ENCODE results near the gene XIAP.

The XIAP gene

DNA sequence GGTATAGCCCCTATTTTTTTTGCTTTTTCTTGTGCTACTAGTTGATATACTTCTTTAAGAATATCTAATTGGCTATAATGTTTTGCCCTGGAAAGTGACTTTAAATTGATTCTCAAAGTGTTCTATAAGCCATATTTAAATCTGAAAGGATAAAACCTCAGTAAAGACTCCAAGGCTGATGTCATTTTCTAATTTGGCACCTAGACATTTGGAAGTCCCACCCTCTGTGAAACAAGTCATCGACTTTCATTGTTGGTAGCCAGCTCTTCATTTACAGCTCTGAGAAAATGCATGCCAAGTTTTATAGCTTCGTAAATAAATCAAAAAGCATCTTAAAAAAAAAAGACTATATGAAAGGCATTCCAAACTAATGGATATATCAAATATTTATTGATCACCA, 83.6 kb downstream of the XIAP start:
- in situ Hi-C loops (cut with MboI; ENCODE audit: low sequenced_read_pairs, unreplicated experiment), result loop anchor here (10.0 kb wide), 1 partner anchor 59 kb away; no protein-coding TSS in a partner anchor
- DNase-seq (ENCODE audit: low spot score), result no peak
- TF ChIP-seq, protein P1, sequence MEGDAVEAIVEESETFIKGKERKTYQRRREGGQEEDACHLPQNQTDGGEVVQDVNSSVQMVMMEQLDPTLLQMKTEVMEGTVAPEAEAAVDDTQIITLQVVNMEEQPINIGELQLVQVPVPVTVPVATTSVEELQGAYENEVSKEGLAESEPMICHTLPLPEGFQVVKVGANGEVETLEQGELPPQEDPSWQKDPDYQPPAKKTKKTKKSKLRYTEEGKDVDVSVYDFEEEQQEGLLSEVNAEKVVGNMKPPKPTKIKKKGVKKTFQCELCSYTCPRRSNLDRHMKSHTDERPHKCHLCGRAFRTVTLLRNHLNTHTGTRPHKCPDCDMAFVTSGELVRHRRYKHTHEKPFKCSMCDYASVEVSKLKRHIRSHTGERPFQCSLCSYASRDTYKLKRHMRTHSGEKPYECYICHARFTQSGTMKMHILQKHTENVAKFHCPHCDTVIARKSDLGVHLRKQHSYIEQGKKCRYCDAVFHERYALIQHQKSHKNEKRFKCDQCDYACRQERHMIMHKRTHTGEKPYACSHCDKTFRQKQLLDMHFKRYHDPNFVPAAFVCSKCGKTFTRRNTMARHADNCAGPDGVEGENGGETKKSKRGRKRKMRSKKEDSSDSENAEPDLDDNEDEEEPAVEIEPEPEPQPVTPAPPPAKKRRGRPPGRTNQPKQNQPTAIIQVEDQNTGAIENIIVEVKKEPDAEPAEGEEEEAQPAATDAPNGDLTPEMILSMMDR (IDR thresholded peaks at IDR 0.05; ENCODE audit: borderline replicate concordance, control extremely low read depth, extremely low read depth, insufficient read depth, missing control alignments), result no peak

DNA sequence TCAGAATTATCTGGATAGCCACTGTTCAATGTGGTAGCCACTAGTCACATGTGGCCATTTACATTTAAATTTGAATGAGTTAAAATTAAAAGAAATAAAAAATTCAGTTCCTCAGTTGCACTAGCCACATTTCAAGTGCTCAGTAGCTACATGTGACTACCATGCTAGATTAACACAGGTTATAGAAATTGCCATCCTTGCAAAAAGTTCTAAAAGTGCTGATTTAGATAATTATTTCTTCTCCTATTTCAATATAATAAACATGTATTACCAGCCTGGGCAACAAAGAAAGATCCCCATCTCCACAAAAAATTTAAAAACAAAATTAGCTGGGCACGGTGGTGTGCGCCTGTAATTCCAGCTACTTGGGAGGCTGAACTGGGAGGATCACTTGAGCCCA, 90.0 kb downstream of the XIAP start:
- no peak for DNase-seq (ENCODE audit: low spot score)
- in situ Hi-C loops (cut with MboI; ENCODE audit: low sequenced_read_pairs, unreplicated experiment), result loop anchor here (10.0 kb wide), 1 partner anchor 65 kb away; no protein-coding TSS in a partner anchor
- TF ChIP-seq, protein P1 (IDR thresholded peaks at IDR 0.05; ENCODE audit: borderline replicate concordance, control extremely low read depth, extremely low read depth, insufficient read depth, missing control alignments), result no peak

DNA sequence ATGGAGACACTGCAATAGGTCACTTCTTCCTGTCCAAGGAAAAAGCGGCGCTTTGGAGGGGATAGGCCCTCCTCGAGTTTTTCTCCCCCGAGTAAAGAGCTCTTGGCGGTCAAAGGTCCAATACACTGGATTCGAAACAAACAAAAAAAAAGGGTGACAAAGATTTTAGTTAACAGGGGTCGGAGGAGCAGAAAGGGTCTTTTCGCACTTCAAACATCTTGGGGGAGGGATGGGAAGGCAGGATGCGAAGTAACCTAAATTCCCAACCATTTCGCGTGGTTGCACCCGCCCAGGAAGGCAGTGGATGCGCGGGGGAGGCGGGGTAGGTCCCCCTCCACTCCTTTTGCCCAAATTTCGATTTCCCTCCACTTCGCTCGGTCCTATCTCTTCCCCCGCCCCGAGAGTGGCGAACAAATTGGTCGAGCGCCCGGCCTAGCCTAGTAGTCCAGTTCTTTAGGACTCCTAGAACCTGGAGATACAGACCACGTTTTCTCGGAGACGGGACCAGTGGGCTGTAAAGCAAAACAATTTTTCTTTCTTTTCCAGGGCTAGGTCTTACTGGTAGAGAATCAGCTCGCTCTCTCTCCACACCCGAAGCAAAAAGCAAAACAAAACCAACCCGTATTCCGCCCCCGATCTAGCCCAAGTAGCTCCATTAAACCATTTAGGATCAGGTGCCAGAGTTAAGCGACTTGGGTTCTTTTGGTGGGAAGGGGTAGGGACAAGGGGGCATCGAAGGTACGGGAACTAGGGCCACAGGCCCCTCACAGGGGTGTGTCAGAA, 99.6 kb downstream of the XIAP start:
- no peak for DNase-seq (ENCODE audit: low spot score)
- in situ Hi-C loops (cut with MboI; ENCODE audit: low sequenced_read_pairs, unreplicated experiment), result no loop called here
- TF ChIP-seq, protein P1 (IDR thresholded peaks at IDR 0.05; ENCODE audit: borderline replicate concordance, control extremely low read depth, extremely low read depth, insufficient read depth, missing control alignments), result no peak

DNA sequence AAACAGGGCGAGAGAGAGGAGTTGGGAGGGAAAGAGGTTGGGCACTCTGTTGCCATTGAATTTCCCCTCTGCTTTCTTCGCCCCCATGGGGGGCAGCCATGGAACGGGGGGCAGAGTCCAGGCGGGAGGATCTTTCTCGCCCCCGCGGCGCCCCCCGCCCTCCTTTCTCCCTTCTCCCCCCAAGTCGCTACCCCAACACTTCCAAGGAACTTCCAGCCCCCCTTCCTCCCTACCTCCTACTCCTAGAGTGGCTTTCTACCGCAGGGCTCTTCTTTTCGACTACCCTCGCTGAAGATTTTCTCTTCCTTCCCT, 101.1 kb downstream of the XIAP start:
- in situ Hi-C loops (cut with MboI; ENCODE audit: low sequenced_read_pairs, unreplicated experiment), result no loop called here
- TF ChIP-seq, protein P1 (IDR thresholded peaks at IDR 0.05; ENCODE audit: borderline replicate concordance, control extremely low read depth, extremely low read depth, insufficient read depth, missing control alignments), result no peak
- DNase-seq (ENCODE audit: low spot score), result no peak

DNA sequence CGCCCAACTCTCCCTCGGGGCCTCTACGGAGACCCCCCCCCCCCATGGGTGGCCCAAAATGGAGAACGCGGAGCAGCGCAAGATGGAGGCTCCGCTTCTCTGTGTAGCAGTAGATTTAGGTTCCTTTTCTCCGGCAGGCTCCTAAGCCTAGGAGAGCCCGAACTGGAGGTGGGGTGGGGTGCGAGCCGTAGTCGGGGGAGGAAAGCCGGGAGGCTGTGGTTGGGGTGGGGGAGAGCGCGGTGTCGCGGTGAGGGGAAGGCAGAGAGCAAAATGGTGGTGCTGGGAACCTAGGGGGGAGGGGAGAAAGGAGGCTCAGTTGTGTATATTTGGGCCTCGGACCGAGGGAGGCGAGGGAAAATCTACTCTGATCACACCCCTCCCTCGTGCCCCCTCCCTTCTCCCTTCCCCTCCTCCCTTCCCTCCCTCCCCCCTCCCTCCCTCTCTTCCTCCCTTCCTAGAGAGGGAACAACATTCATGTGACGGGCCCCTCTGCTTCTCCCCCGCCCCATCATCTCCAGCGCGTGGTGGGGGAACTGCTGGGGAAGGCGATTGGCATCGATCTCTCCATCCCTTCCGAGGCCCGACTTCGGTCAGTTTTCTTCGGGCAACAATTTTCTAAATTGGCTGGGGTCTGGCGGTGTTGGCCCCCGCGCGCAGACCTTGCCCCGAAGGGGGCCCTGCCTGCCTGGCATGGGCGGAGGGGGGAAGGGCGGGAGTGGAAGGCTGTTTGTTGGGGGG, 101.6 kb downstream of the XIAP start, which contains the start of gene STAG2:
Gene STAG2, plus strand, starts transcription at position 439 of the 738 bp plus-strand sequence. CDS start 60,922 bp downstream, outside the sequence.
- in situ Hi-C loops (cut with MboI; ENCODE audit: low sequenced_read_pairs, unreplicated experiment), result no loop called here
- DNase-seq (ENCODE audit: low spot score), result peak; percentile 52
- TF ChIP-seq, protein P1 (IDR thresholded peaks at IDR 0.05; ENCODE audit: borderline replicate concordance, control extremely low read depth, extremely low read depth, insufficient read depth, missing control alignments), result no peak

DNA sequence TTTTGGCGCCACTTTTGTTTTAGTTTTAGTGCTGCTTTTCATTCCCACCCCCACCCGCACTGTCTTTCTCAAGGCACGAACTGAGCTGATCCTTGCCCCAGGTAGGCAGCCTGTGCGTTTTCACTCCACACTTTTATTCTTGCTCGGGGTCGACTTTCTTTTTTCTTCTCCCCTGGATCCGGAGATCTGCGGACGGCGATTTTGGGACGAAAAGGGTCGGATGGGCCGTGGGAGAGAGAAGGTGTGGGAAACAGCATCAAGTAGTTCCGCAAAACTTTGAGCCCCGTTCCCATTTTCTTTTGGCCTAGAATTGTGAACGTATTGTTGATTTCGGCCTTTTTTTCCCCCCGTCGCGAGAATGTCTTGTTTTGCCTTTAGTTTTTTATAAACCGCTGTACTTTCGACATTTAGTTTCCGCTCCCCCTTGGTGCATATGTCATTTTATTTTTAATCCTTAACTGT, 102.2 kb downstream of the XIAP start:
- TF ChIP-seq, protein P1 (IDR thresholded peaks at IDR 0.05; ENCODE audit: borderline replicate concordance, control extremely low read depth, extremely low read depth, insufficient read depth, missing control alignments), result no peak
- no peak for DNase-seq (ENCODE audit: low spot score)
- in situ Hi-C loops (cut with MboI; ENCODE audit: low sequenced_read_pairs, unreplicated experiment), result no loop called here
